Activated CD4-positive, alpha-beta T cell treated with anti-CD3 and anti-CD28 coated beads, Interleukin-2, amount 50 U/mL, for 1 hour (primary cell): Measurements from ENCODE around the gene GALNTL6.

Experiments used
- DNase-seq: peaks from one replicate; pipeline ENCODE4 v3.0.0-alpha.2; 2020

The GALNTL6 gene

DNA sequence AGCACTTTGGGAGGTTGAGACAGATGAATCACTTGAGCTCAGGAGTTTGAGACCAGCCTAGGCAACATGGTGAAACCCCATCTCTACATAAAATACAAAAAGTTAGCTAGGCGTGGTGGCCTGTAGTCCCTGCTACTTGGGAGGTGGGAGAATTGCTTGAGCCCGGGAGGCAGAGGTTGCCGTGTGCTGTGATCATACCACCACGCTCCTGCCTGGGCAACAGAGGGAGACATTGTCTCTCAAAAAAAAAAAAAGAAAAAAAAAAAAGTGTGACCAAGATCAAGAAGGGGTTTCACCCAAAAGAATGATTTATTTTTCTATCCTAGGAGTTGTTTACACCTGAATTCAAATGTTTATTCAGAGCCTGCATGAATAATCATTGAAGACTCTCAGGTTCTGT lies 783.0 kb downstream of the GALNTL6 start:
- no peak for DNase-seq

GRCh38 chr4:172599554-172599953 lies 786.4 kb downstream of the GALNTL6 start:
- no peak for DNase-seq

- DNase-seq = no peak
These were observed 788.0 kb downstream of the GALNTL6 start for GRCh38 chr4:172601195-172601594.

DNA sequence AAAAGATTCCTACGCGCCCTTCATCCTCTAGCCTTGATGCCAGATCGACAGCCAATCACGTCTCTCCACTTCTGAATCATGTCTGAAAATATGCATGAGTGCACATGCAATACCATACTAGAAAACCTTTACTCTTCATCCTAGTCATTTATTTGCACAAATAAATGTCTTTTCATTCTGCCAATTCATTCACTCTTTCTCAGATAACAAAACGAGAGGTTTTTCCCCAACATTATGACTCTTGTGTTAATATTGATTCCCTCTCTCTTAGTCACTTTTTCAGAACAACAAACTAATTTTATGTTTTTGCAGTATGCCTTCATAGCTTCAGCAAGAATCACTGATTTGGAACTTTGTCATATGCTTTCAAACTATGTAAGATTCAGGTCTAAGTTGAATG lies 806.0 kb downstream of the GALNTL6 start:
- no peak for DNase-seq

- DNase-seq = no peak
These were observed 806.6 kb downstream of the GALNTL6 start for GRCh38 chr4:172619798-172620197.

GRCh38 chr4:172628263-172628662 lies 815.1 kb downstream of the GALNTL6 start:
- DNase-seq = no peak

GRCh38 chr4:172630280-172630679 lies 817.1 kb downstream of the GALNTL6 start:
- no peak for DNase-seq

- no peak for DNase-seq
These were observed 818.6 kb downstream of the GALNTL6 start for GRCh38 chr4:172631832-172632231.

GRCh38 chr4:172648471-172648870 lies 835.3 kb downstream of the GALNTL6 start:
- DNase-seq = no peak

- DNase-seq = no peak
These were observed 835.9 kb downstream of the GALNTL6 start for GRCh38 chr4:172649143-172649542.

DNA sequence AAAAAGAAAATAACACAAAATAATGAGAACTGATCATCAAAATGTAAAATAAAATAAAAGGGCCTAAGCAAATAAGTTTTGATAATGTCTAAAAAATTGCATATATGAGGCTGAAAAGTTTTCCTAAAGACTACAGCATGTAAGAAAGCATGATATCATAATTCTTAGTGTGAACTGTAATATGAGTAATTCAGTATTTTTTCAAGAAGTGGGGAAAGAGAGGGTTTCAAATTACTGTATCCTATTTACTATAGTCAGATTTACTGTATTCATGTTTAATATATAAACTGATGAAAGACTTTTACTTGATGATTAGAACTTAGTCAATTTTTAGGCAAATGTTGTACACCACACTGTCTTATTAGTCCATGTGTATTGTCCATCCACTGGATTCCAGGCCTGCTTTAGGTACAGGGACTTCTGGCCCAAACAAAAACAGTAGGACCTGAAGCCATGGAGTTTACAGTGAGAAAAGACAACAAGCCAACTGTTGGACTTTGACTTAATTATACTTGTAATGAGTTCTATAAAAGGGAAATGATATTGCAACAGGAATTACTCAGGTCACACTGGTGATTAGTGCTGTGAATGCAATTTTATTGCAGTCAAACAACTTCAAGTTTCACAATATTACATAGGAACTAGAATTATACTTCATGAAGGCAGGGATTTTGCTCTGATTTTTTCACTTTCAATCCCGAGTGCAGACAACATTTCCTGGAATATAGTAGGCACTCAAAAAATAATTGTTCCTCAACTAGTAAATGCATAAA lies 837.7 kb downstream of the GALNTL6 start:
- no peak for DNase-seq

GRCh38 chr4:172651961-172652360 lies 838.8 kb downstream of the GALNTL6 start:
- no peak for DNase-seq

DNA sequence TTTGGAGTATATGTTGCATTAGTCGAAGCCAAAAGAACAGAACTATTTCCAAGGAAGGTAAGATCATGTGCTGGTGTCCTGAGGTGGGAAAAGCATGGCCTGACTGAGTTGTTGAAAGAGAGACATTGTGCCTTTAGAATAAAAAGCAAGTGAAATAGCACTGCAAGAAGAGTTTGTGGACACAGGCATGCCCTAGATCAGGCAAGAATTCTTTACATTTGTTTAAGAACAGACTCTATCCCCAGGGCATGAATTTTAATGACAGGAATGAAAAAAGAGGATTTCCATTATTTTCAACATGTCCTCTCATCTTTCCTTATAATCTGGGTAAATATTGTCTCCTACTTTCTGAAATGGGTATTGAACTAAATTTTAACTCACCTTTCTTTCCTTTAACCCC lies 839.2 kb downstream of the GALNTL6 start:
- DNase-seq = no peak

- DNase-seq = no peak
These were observed 840.5 kb downstream of the GALNTL6 start for GRCh38 chr4:172653676-172654075.

- no peak for DNase-seq
These were observed 841.3 kb downstream of the GALNTL6 start for GRCh38 chr4:172654457-172654856.

DNA sequence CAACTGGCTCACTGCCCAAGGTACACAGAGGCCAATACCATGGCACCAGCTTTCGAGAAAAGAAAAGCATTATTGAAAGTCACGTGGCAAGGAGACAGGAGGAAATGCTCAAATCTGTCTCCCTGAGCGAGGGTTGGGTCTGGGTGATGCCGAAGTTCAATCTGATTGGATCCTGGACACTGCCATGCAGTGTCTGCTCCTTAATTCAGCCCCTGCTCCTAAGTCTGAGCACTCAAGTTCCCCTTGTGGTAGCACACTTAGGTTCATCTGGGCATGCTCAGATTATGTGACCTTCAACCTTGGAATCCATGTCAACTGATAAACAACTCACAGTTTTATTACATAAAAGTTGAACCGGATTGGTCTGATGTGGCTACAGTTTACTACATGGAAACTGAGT lies 842.9 kb downstream of the GALNTL6 start:
- no peak for DNase-seq

DNA sequence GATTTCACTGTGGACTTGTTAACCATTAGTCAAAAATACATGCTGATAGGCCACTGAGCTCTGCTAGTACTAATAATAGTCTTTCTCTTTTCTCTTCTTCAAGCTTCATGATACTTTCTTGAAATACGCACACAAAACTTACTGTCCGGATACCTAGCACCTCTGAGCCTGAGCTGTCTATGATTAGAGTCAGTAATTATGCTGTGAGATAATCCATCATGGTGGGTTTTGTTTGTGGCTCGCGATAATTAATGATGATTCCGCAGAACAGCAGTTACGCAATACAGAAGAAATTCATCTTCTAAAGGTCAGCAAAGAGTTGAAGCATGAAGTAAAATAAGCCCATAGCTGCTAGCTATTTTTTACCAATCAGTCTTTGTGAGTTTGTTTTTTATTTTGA lies 843.9 kb downstream of the GALNTL6 start:
- no peak for DNase-seq

GRCh38 chr4:172660251-172660650 lies 847.0 kb downstream of the GALNTL6 start:
- DNase-seq = no peak

DNA sequence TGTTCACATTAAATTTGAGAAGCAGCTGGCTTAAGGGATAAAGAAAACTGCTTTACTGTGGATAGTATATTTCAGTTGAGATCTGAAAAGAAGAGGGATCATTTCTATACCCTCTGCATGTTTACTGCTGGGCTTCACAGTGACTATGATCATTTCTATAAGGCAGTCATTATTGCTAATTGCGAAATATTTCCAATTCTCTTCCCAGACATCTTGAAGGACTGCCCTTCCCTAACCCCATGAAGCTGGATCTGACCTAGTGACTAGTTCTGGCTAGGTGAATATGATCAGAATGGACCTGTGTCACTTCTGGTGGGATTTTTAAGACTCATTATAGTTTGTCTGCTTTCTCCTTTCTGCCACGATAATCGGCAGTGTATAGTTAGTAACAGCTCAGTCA lies 848.9 kb downstream of the GALNTL6 start:
- DNase-seq = no peak

DNA sequence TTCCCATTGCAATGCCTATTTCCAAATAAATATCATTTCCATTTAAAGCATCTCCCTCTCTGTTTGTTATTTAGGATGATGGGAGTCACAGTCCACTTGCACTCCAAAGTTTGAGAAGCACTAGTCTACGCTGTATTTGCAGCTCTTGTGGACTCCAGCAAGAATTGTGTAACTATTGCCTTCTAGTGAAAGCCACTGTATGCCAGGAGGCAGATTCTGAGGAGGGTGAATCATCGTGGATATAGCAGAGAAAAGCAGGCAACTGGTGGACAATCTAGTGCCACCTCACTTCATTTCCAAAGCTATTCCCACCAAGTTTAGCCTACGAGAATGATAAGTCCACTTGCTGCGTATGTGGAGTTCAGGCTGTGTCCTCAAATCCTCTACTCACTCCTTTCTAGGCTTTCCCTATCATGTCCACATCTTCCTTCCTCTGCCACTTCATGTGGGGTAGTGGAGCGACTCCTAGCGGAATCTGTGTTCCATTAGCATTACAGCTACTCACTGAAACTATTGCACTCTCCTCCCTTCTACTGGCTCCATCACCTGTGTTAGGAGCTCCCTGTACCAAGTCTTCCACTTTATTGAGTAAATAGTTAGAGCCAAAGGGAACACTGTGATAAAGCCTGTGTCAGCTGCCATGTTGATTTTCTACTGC lies 853.6 kb downstream of the GALNTL6 start:
- DNase-seq = no peak

GRCh38 chr4:172674811-172675210 lies 861.6 kb downstream of the GALNTL6 start:
- DNase-seq = no peak

DNA sequence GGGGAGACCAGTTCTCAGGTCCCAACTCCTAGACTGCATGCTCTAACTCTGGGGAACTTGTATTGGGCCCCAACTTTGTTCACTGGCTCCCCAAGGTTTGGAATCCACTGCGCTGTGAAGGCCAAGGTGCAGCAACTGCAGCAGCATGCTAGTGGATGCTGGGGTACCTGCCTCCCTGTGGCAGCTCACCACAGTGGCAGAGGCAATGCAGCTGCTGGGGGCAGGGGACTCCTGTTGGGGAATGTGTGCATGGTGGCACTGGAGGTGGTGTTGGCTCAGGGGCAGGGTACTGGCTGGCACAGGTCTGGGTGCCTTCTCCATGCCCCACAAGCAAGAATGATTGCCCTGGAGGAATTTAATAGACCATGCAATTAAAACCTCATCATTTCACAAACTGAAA lies 862.0 kb downstream of the GALNTL6 start:
- no peak for DNase-seq

DNA sequence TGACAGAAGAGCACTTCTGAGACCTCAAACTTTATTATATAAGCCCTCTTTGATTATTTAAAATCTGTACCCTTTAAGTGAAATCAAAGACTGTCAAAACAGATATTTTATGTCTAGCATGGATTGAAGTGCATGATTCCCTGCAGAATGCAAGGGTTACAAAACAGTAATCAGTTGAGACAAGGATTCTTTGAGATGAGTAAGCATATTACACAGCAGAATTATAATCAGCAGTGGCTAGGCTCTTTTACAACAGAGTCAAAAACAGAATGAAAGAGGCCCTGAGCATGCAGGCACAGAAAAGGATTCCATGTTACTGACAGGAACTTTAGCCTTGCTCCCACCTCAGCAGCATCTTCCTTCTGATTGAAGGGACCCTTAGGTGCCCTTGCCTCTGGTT lies 867.5 kb downstream of the GALNTL6 start:
- no peak for DNase-seq

DNA sequence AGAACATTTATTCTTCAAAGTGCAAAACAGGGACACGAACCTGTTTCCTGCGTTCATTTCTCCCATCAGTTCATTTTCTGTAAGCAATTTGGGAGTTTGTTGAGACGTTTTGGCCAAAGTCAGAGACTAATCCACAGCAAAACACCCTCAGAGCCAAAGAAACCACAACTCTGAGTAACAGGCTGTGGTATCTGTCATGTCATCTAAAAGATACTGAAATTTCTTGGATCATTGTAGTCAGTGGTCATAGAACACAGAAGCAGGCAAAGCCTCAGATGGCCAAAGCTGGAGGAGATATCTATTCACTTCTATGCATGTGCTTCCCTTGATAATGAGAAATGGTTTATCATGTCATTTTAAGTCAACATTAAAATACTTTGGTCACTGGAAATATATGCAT lies 869.8 kb downstream of the GALNTL6 start:
- no peak for DNase-seq

DNA sequence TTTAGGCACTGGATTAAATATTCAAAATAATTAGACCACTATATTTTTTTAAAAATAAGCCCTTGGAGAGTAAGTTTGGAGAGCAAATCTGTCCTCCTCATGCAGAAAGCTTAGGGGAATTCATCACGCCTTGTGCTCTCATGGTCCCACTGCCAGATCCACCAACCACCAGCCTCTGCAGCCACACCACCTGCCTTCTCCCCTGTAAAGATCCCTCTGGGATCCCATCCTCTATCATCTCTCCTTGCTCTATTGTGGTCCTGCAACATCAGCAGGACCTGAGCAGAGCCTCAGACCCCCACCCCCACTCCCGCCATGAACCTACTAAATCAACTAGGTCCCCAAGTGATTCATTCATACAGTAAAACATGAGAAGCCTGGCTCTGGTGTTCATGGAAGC lies 872.8 kb downstream of the GALNTL6 start:
- DNase-seq = no peak
